Large intestine (tissue), 3 donors: ENCODE results near the gene COL26A1. TPM values are rescaled to one million over a fixed set of nuclear protein-coding genes. Genes with fewer than 3 reads are reported as not detected.
A peak's percentile ranks its signal among the peaks of the same experiment; 100 is the strongest.

Source experiments
- DNase-seq, 2 donors: peaks; one replicate each; pipeline versions ENCODE4 v3.0.0 to v3.0.0-alpha.2; 2013
- H3K27ac ChIP-seq: one replicate; pipeline ENCODE4 v1.5.1; 2013; ENCODE audit warnings: low read length
- H3K27me3 ChIP-seq: 2 replicates; pipeline ENCODE4 v1.6.1; 2013; ENCODE audit warnings: low read length; ENCODE audit not compliant: control insufficient read depth, insufficient read depth
- H3K36me3 ChIP-seq: 2 replicates; pipeline ENCODE4 v1.6.1; 2013; ENCODE audit warnings: low read length; ENCODE audit not compliant: control insufficient read depth, insufficient read depth
- H3K4me1 ChIP-seq: one replicate; pipeline ENCODE4 v1.6.1; 2013; ENCODE audit warnings: low read length; ENCODE audit not compliant: control insufficient read depth, insufficient read depth
- H3K4me3 ChIP-seq: one replicate; pipeline ENCODE4 v1.5.1; 2013; ENCODE audit warnings: low read length
- H3K9me3 ChIP-seq: one replicate; pipeline ENCODE4 v1.6.1; 2013; ENCODE audit warnings: mild to moderate bottlenecking, low read depth, low read length, moderate library complexity; ENCODE audit not compliant: control insufficient read depth
- WGBS: methylation state at CpG from one replicate; pipeline ENCODE4 v1.1.5; 2013; ENCODE audit warnings: low lambda C conversion rate; ENCODE audit not compliant: insufficient coverage; 5-methylcytosine and 5-hydroxymethylcytosine counted together
- polyA plus RNA-seq: library from polyadenylated mRNA; unstranded; fragments of 120-200 nt; gene quantifications from one replicate; pipeline ENCODE4 v1.2.1, GENCODE V29; 2013

The COL26A1 gene
- polyA plus RNA-seq, 1 donor: 1.0 TPM

DNA sequence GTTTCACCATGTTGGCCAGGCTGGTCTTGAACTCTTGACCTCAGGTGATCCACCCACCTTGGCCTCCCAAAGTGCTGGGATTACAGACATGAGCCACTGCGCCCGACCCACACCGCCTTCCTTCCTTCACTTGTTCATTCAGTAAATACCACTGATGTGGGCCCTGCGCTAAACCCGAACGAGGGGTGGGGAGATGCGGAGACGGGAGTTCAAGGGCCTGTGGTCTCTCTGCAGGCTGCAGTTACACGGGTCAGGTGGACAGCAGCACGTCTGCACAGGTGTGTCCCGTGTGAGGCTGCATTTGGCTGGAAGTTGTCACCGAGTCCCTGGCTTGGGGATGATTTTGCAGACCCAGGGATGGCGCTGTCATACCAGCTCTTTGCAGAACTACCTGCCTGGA lies 38.1 kb downstream of the COL26A1 start:
- Histone ChIP-seq H3K4me1 (peaks cover 7% of the 10 kb centered on the region), H3K27ac (no peak overlapping the region), H3K27me3 (peaks cover 15% of the 10 kb centered on the region), H3K9me3 (no peaks in the 10 kb centered on the region), H3K36me3 (no peaks in the 10 kb centered on the region), H3K4me3 (no peak overlapping the region)
- no CpG with 5 or more reads among the region's 13 CpGs for WGBS
- no peak for DNase-seq

DNA sequence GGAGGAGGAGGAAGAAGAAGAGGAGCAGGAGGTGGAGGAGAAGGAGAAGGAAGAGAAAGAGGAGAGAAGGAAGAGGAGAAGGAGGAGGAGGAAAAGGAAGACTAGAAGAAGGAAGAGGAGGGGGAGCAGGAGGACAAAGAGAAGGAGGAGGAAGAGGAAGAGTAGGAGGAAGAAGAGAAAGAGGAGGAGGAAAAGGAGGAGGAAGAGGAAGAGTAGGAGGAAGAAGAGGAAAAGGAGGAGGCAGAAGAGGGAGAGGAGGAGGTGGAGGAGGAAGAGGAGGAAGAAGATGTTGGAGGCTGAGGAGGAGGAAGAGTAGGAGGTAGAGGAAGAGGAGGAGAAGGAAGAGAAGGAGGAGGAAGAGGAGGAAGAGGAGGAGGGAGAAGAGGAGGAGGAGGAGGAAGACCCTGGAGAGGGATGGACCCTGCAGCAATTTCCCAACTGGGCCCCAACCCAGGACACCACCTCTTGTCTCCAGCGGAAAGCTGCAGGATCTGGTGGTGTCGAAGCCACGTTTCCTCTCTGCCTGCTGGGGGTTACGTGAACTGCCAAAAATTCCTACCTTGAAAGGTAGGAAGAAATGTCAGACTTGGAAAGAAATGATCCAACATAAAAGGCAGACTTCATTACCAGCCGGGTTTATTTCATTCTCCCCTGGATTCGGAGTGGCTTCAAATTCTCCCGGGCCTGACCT lies 38.9 kb downstream of the COL26A1 start:
- no peaks in the 10 kb centered on the region for H3K36me3 ChIP-seq
- no peak overlapping the region for H3K4me3 ChIP-seq
- H3K9me3 ChIP-seq: no peaks in the 10 kb centered on the region
- peaks cover 15% of the 10 kb centered on the region for H3K27me3 ChIP-seq
- peaks cover 7% of the 10 kb centered on the region for H3K4me1 ChIP-seq
- DNase-seq: no peak
- H3K27ac ChIP-seq: no peak overlapping the region
- no CpG with 5 or more reads among the region's 7 CpGs for WGBS

DNA sequence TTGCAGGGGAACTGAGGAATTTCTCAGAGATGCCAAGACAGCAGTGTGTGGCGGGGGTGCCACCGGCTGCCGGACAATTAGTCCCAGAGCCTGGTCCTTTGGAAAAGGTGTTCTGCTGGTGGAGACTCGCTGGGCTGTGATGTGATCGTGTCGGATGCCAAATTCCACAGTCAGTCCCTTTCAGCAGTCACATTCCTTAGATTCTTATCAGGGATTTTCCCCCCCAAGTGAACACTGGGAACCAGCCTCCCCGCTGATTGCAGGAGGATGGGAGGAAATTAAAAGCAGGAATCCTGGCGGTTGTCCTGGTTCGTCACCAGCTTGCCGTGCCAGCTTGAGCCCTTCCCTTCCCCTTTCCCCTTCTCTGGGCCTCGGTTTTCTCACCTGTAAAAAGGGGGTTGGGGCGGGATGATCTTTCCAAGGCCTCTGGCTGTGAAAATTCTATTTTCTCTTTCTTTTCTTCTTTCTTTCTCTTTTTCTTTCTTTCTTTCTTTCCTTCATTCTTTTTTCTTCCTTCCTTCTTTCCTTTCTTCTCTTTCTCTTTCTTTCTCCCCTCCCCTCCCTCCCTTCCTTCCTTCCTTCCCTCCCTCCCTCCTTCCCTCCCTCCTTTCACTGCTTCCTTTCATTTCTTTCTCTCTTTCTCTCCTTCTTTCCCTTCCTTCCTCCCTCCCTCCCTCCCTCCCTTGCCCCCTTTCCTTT lies 39.6 kb downstream of the COL26A1 start:
- no peak for DNase-seq
- Histone ChIP-seq H3K4me3 (no peak overlapping the region), H3K27ac (no peak overlapping the region), H3K36me3 (no peaks in the 10 kb centered on the region), H3K9me3 (no peaks in the 10 kb centered on the region), H3K27me3 (peaks cover 15% of the 10 kb centered on the region), H3K4me1 (peaks cover 7% of the 10 kb centered on the region)
- 100% methylated on average over 1 of the region's 12 CpGs for WGBS

DNA sequence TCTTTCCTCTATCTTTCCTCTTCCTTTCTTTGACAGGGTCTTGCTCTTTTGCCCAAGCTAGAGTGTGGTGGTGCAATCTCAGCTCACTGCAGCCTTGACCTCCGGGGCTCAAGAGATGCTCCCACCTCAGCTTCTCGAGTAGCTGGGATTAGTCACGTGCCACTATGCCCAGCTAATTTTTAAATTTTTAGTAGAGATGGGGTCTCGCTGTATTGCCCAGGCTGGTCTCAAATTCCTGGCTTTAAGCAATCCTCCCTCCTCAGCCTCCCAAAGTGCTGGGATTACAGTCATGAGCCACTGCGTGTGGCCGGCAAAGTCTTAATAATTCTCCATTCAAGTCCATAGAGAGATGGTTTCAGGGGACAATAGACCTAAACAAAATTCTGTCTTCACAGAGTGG lies 40.2 kb downstream of the COL26A1 start:
- H3K9me3 ChIP-seq: no peaks in the 10 kb centered on the region
- no CpG with 5 or more reads among the region's 6 CpGs for WGBS
- peaks cover 15% of the 10 kb centered on the region for H3K27me3 ChIP-seq
- no peak overlapping the region for H3K4me3 ChIP-seq
- H3K27ac ChIP-seq: no peak overlapping the region
- H3K36me3 ChIP-seq: no peaks in the 10 kb centered on the region
- H3K4me1 ChIP-seq: peaks cover 7% of the 10 kb centered on the region
- DNase-seq: no peak

DNA sequence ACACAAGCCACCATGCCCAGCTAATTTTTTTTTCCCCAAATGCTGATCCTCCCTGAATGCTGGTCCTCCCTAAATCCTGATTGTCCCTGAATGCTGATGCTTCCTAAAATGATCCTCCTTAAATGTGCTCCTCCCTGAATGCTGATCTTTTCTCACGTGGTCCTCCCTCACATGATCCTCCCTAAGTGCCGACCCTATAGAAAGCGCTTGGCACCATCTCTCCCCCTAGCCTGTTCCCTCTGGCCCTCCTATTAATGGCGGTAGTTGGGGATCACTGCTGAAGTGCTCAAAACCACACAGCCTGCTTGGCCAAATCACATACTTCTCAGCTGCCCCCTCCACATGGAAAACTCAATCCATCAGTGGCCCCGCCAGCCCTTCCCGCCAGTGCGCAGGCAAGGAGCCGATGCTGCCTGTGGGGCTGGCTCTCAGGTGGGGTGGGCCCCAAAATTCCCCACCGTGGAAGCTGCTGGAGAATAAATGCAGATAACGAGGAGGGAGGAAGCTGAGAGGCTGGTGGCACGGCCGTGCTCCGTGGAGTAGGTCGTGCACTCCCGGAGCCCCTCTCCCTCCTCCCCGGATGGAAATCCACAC lies 42.9 kb downstream of the COL26A1 start:
- DNase-seq: no peak
- WGBS: no CpG with 5 or more reads among the region's 16 CpGs
- H3K4me3 ChIP-seq: no peak overlapping the region
- H3K27ac ChIP-seq: no peak overlapping the region
- H3K36me3 ChIP-seq: no peaks in the 10 kb centered on the region
- H3K27me3 ChIP-seq: peaks cover 15% of the 10 kb centered on the region
- H3K9me3 ChIP-seq: peaks cover 5% of the 10 kb centered on the region
- no peaks in the 10 kb centered on the region for H3K4me1 ChIP-seq

DNA sequence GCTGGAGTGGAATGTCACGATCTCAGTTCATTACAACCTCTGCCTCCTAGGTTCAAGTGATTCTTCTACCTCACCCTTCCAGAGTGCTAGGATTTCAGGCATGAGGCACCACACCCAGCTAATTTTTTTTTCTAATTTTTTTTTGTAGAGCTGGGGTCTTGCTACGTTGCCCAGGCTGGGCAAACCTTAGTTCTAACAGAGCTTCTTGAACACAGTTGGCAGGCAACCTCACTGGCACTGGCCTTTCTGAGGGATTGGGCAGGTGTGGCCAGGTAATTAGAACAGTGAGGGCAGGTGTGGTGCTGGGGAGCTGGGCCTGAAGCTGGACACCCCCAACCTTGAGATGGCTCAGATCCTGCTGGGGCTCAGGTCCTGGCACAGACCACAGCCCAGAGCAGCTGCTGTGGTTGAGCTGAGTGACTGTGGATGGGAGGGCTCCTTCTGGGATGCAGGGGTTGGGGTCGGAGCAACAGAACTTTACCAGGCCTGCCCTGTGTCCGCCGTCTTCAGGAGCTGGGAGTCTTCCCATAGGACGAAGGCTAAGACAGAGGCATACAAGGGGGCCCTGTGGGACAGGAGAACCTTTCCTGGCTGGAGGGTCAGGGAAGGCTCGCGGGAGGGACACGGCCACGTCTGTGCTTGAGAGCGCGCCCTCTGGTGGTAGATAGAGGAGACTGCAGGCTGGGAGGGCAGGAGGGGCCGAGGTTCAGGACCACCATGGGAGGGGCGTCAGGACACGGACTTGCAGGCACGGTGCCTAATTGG lies 48.2 kb downstream of the COL26A1 start:
- H3K27me3 ChIP-seq: no peaks in the 10 kb centered on the region
- 20% methylated on average over 1 of the region's 16 CpGs for WGBS
- H3K4me3 ChIP-seq: no peak overlapping the region
- no peaks in the 10 kb centered on the region for H3K36me3 ChIP-seq
- H3K27ac ChIP-seq: no peak overlapping the region
- peaks cover 5% of the 10 kb centered on the region for H3K9me3 ChIP-seq
- peak in 1 of 2 donors; percentile 22 for DNase-seq
- H3K4me1 ChIP-seq: no peaks in the 10 kb centered on the region

DNA sequence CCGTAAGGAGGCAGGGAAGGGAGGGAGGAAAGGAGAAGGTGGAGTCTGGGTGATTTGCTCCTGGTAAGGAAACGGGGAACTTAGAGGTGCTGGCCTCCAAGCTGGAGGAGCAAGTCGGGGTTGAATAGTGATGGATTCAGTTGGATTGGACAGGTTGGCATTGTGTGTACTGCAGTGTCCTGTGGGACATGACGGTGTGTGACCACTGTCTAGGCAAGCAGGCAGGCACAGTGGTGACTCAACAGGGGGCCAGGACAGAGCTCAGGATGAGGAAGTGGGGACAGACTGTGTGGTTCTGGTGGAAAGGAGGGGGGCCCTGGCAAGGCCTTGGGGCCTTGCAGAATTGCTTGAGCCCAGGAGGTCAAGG lies 48.8 kb downstream of the COL26A1 start:
- H3K36me3 ChIP-seq: no peaks in the 10 kb centered on the region
- H3K4me3 ChIP-seq: no peak overlapping the region
- H3K4me1 ChIP-seq: no peaks in the 10 kb centered on the region
- no peak overlapping the region for H3K27ac ChIP-seq
- DNase-seq: no peak
- no peaks in the 10 kb centered on the region for H3K27me3 ChIP-seq
- peaks cover 5% of the 10 kb centered on the region for H3K9me3 ChIP-seq
- no CpG with 5 or more reads among the region's 4 CpGs for WGBS

DNA sequence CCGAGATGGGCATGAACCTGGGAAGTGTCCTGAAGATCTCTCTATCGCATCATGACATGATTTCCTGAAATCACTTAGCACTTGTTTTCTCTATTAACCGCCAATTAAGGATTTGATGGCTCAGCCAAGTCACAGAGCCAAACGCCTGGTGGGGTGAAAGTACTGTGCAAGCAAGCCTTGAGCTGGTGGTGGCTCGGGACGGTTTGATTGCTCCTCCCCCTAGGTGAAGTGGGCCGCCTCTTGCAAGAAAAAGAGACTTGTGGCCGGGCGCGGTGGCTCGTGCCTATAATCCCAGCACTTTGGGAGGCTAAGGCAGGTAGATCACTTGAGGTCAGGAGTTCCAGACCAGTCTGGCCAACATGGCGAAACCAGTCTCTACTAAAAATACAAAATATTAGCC lies 50.3 kb downstream of the COL26A1 start:
- no peak overlapping the region for H3K4me3 ChIP-seq
- H3K36me3 ChIP-seq: no peaks in the 10 kb centered on the region
- H3K27ac ChIP-seq: no peak overlapping the region
- peaks cover 5% of the 10 kb centered on the region for H3K9me3 ChIP-seq
- WGBS: no CpG with 5 or more reads among the region's 12 CpGs
- no peak for DNase-seq
- no peaks in the 10 kb centered on the region for H3K4me1 ChIP-seq
- no peaks in the 10 kb centered on the region for H3K27me3 ChIP-seq

DNA sequence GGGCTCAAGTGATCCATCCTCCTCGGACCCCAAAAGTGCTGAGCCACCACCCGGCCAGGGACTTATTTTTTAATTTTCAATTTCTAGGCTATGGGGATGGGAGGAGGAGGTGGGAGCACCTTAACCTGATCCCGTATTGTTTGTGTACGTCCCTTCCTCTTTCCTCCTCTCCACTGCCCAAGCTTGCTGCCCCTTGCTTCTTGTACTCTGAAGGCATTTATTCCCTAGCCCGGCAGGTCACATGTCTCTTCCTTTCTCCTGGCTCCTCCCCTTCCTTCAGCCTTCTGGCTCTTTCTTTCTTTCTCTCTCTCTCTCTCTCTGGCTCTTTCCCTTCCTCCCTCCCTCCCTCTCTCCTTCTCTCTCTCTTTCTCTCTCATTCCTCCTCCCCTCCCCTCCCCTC lies 56.0 kb downstream of the COL26A1 start:
- no peaks in the 10 kb centered on the region for H3K9me3 ChIP-seq
- no peak overlapping the region for H3K4me3 ChIP-seq
- no peak for DNase-seq
- no peaks in the 10 kb centered on the region for H3K36me3 ChIP-seq
- WGBS: 22% methylated on average over 1 of the region's 5 CpGs
- no peaks in the 10 kb centered on the region for H3K27me3 ChIP-seq
- H3K27ac ChIP-seq: no peak overlapping the region
- H3K4me1 ChIP-seq: no peaks in the 10 kb centered on the region

DNA sequence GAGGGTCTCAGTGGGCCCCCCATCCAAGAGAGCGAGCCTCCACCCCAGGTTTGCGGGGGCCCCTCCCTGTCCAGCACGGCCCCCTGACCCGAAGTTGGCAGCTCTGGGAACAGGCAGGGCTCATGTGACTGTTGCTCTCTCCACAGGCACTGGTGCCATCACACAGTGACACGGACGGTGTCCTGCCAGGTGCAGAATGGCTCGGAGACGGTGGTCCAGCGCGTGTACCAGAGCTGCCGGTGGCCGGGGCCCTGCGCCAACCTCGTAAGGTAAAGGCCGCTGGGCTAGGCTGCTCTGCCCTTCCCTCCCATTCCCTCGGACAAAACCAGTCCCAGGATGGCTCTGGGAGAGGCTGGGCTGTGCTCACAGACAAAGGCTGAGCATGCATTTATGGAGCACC lies 57.2 kb downstream of the COL26A1 start:
- H3K9me3 ChIP-seq: no peaks in the 10 kb centered on the region
- H3K36me3 ChIP-seq: no peaks in the 10 kb centered on the region
- no peak overlapping the region for H3K27ac ChIP-seq
- H3K4me3 ChIP-seq: no peak overlapping the region
- H3K27me3 ChIP-seq: no peaks in the 10 kb centered on the region
- no CpG with 5 or more reads among the region's 16 CpGs for WGBS
- no peak for DNase-seq
- H3K4me1 ChIP-seq: no peaks in the 10 kb centered on the region
